Esophagus muscularis mucosa (tissue), 4 donors: Measurements from ENCODE around the gene ARID1B. TPM values are rescaled to one million over a fixed set of nuclear protein-coding genes. Genes with fewer than 3 reads are reported as not detected.
A peak's percentile ranks its signal among the peaks of the same experiment; 100 is the strongest.

Experiments
- DNase-seq: peaks from one replicate; pipeline ENCODE4 v3.0.0-alpha.2; 2017; ENCODE audit errors: extremely low spot score
- H3K27ac ChIP-seq, 4 donors: fragments of 200-600 bp; sonication (generic); replicated peaks in 1 of 4; 1 replicate in 3 of 4; 2 replicates in 1 of 4; pipeline ENCODE4 v1.5.1; 2016 to 2019; ENCODE audit warnings: mild to moderate bottlenecking in 1 of 4
- H3K27me3 ChIP-seq, 4 donors: fragments of 200-600 bp; sonication (generic); one replicate each; pipeline versions ENCODE4 v1.5.1 to v1.6.0; 2016 to 2019
- H3K36me3 ChIP-seq, 4 donors: fragments of 200-600 bp; sonication (generic); one replicate each; pipeline ENCODE4 v1.5.1; 2016 to 2019
- H3K4me1 ChIP-seq, 4 donors: fragments of 200-600 bp; sonication (generic); one replicate each; pipeline ENCODE4 v1.5.1; 2016 to 2019
- H3K4me3 ChIP-seq, 4 donors: fragments of 200-600 bp; sonication (generic); 1 replicate in 2 of 4; 2 replicates in 2 of 4; pipeline ENCODE4 v1.5.1; 2016 to 2019; ENCODE audit warnings: mild to moderate bottlenecking in 4 of 4, moderate library complexity in 1 of 4
- H3K9me3 ChIP-seq, 4 donors: fragments of 200-600 bp; sonication (generic); 1 replicate in 3 of 4; 2 replicates in 1 of 4; pipeline ENCODE4 v1.5.1; 2016 to 2019
- CTCF ChIP-seq, 3 experiments: fragments of 200-600 bp in 2 of 3; fragments of 450-650 bp in 1 of 3; sonication (generic) in 2 of 3; IDR thresholded peaks; one replicate each; pipeline ENCODE4 v1.5.1; 2017 to 2019; ENCODE audit warnings: antibody characterized with exemption in 3 of 3, mild to moderate bottlenecking in 2 of 3, moderate library complexity in 1 of 3
- EP300 ChIP-seq: sonication (generic); formaldehyde crosslinking; IDR thresholded peaks from one replicate; pipeline ENCODE4 v1.6.1; 2017; ENCODE audit warnings: antibody characterized with exemption
- POLR2A ChIP-seq: fragments of 450-650 bp; IDR thresholded peaks from one replicate; pipeline ENCODE4 v1.6.1; 2017; ENCODE audit warnings: antibody characterized with exemption, moderate library complexity, mild to moderate bottlenecking, low read depth
- POLR2AphosphoS5 ChIP-seq, 2 donors: sonication (generic); formaldehyde crosslinking; IDR thresholded peaks; one replicate each; pipeline ENCODE4 v1.6.1; 2017; ENCODE audit warnings: antibody characterized with exemption in 2 of 2
- WGBS: methylation state at CpG from one replicate; pipeline ENCODE4 v1.1.5; 2018; 5-methylcytosine and 5-hydroxymethylcytosine counted together
- intact Hi-C: fragments of 100-400 bp; cut with DNase I; formaldehyde crosslinking; loops from one replicate; pipeline ENCODE4 v1.15.1; 2023
- total RNA-seq, 4 donors: library from RNA; depleted of rRNA; stranded (reverse); fragments of >200 nt; gene quantifications; one replicate each; pipeline versions ENCODE4 v1.1.0 to v1.2.1, GENCODE V29; 2016

Gene ARID1B
- total RNA-seq, 4 donors from 2014 or later, result 55.0 to 87.2 (median 72.7) TPM

GRCh38 chr6:157058574-157058973, 281.4 kb downstream of the ARID1B start:
- intact Hi-C loops, result no loop called here
- DNase-seq, result no peak
- Histone ChIP-seq H3K4me3 (no peak overlapping the region), H3K27ac (no peak overlapping the region), H3K36me3 (no peaks in the 10 kb centered on the region), H3K27me3 (no peaks in the 10 kb centered on the region), H3K4me1 (peaks cover 11 to 32% (median 20%) of the 10 kb centered on the region in 4 donors), H3K9me3 (no peaks in the 10 kb centered on the region)
- TF ChIP-seq POLR2A (no peak), CTCF (IDR thresholded peaks at IDR 0.05) (no peak), EP300 (no peak), POLR2AphosphoS5 (IDR thresholded peaks at IDR 0.05) (no peak)
- WGBS, result 95% methylated on average over 9 of the region's 9 CpGs

- Histone ChIP-seq H3K27ac (no peak overlapping the region), H3K4me3 (no peak overlapping the region), H3K4me1 (peaks cover 11 to 32% (median 18%) of the 10 kb centered on the region in 4 donors), H3K9me3 (no peaks in the 10 kb centered on the region), H3K36me3 (no peaks in the 10 kb centered on the region), H3K27me3 (no peaks in the 10 kb centered on the region)
- DNase-seq, result no peak
- TF ChIP-seq POLR2A (no peak), CTCF (IDR thresholded peaks at IDR 0.05) (no peak), POLR2AphosphoS5 (IDR thresholded peaks at IDR 0.05) (peak in 1 of 2 donors; percentile 25), EP300 (no peak)
- intact Hi-C loops, result no loop called here
- WGBS, result 47% methylated on average over 4 of the region's 4 CpGs
Measured at GRCh38 chr6:157059781-157060180, 282.6 kb downstream of the ARID1B start.

GRCh38 chr6:157060440-157060952, 283.3 kb downstream of the ARID1B start:
- Histone ChIP-seq H3K36me3 (no peaks in the 10 kb centered on the region), H3K4me3 (no peak overlapping the region), H3K27ac (no peak overlapping the region), H3K9me3 (no peaks in the 10 kb centered on the region), H3K4me1 (peaks cover 11 to 32% (median 18%) of the 10 kb centered on the region in 4 donors), H3K27me3 (no peaks in the 10 kb centered on the region)
- intact Hi-C loops, result no loop called here
- no peak for DNase-seq
- 19% methylated on average over 1 of the region's 1 CpG for WGBS
- no peak for TF ChIP-seq POLR2A
- no peak for TF ChIP-seq EP300
- no peak for TF ChIP-seq CTCF (IDR thresholded peaks at IDR 0.05)
- no peak for TF ChIP-seq POLR2AphosphoS5 (IDR thresholded peaks at IDR 0.05)

- Histone ChIP-seq H3K27me3 (no peaks in the 10 kb centered on the region), H3K36me3 (no peaks in the 10 kb centered on the region), H3K4me1 (peaks cover 14 to 39% (median 24%) of the 10 kb centered on the region in 4 donors), H3K4me3 (no peak overlapping the region), H3K27ac (no peak overlapping the region), H3K9me3 (no peaks in the 10 kb centered on the region)
- 90% methylated on average over 9 of the region's 9 CpGs for WGBS
- DNase-seq, result no peak
- intact Hi-C loops, result no loop called here
- TF ChIP-seq POLR2AphosphoS5 (IDR thresholded peaks at IDR 0.05) (no peak), POLR2A (no peak), EP300 (no peak), CTCF (IDR thresholded peaks at IDR 0.05) (no peak)
Measured at GRCh38 chr6:157061770-157062594, 284.8 kb downstream of the ARID1B start.
